AG04450 (cell line): ENCODE results near the gene ZNF385A. TPM values are rescaled to one million over a fixed set of nuclear protein-coding genes. Genes with fewer than 3 reads are reported as not detected.
A peak's percentile ranks its signal among the peaks of the same experiment; 100 is the strongest.

Experiments used
- CTCF ChIA-PET: fragments of 300-600, 350-600 bp; formaldehyde crosslinking; extraction: SDS; loops from one replicate; lab custom pipeline; 2022; ENCODE audit warnings: antibody characterized with exemption, inconsistent platforms; lab: Charles Lee
- POLR2A ChIA-PET: fragments of 350-600 bp; formaldehyde crosslinking; extraction: SDS; loops from one replicate; lab custom pipeline; 2021; ENCODE audit warnings: antibody characterized with exemption, inconsistent platforms; lab: Yijun Ruan, JAX
- DNase-seq: peaks from one replicate; pipeline ENCODE4 v3.0.0-alpha.2; 2011; ENCODE audit warnings: low read depth, low spot score
- H3K27ac ChIP-seq: one replicate; pipeline ENCODE4 v1.5.1; 2012; ENCODE audit warnings: low read depth, low read length, control low read depth
- H3K27me3 ChIP-seq: one replicate; pipeline ENCODE4 v1.6.0; 2012; ENCODE audit warnings: low read length; ENCODE audit not compliant: control insufficient read depth, insufficient read depth
- H3K4me3 ChIP-seq: 2 replicates; pipeline ENCODE4 v1.5.1; 2011; ENCODE audit warnings: mild to moderate bottlenecking, low read depth, low read length, control low read depth
- H3K9me3 ChIP-seq: 2 replicates; pipeline ENCODE4 v1.5.1; 2012; ENCODE audit warnings: low read length; ENCODE audit not compliant: control insufficient read depth, insufficient read depth
- polyA plus RNA-seq: library from polyadenylated mRNA; depleted of rRNA; stranded (reverse); fragments of >200 nt; gene quantifications from 2 replicates; pipeline ENCODE4 v1.2.3, GENCODE V29; 2011
- TF ChIP-seq, protein P1 (sequence below): IDR thresholded peaks from 2 replicates; pipeline ENCODE4 v1.5.1; 2011; ENCODE audit warnings: low read depth, low read length, control low read depth, inconsistent platforms

The ZNF385A gene
- polyA plus RNA-seq, 1 experiment = 1.5 TPM

DNA sequence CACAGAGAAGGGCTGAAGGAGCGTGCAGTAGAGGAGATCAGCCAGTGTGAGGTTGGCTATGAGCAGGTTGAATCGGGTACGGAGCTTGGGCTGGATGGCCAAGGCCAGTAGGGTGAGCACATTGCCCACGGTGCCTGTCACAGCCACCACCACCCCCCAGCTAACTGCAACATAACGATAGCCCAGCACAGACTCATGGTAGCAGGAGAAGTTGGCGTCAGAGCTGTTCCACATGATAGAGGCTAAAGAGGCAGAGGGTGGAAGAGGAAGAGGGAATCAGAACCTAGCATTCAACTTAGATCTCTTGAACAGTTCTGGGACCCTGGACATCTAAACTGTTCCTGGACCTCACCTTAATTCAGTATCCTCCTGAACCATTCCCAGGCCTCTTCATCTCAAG lies 20.9 kb downstream of the ZNF385A start:
- H3K27me3 ChIP-seq = no peaks in the 10 kb centered on the region
- DNase-seq = no peak
- ChIA-PET CTCF (interaction anchor here (1.1 kb wide), 1 partner anchor 70 kb away, joined by 5 read pairs; no protein-coding TSS in a partner anchor), POLR2A (no interaction called here)
- no peak overlapping the region for H3K4me3 ChIP-seq
- TF ChIP-seq, protein P1, sequence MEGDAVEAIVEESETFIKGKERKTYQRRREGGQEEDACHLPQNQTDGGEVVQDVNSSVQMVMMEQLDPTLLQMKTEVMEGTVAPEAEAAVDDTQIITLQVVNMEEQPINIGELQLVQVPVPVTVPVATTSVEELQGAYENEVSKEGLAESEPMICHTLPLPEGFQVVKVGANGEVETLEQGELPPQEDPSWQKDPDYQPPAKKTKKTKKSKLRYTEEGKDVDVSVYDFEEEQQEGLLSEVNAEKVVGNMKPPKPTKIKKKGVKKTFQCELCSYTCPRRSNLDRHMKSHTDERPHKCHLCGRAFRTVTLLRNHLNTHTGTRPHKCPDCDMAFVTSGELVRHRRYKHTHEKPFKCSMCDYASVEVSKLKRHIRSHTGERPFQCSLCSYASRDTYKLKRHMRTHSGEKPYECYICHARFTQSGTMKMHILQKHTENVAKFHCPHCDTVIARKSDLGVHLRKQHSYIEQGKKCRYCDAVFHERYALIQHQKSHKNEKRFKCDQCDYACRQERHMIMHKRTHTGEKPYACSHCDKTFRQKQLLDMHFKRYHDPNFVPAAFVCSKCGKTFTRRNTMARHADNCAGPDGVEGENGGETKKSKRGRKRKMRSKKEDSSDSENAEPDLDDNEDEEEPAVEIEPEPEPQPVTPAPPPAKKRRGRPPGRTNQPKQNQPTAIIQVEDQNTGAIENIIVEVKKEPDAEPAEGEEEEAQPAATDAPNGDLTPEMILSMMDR = no peak
- H3K27ac ChIP-seq = no peak overlapping the region
- no peaks in the 10 kb centered on the region for H3K9me3 ChIP-seq

- H3K4me3 ChIP-seq = no peak overlapping the region
- TF ChIP-seq, protein P1 = no peak
- ChIA-PET CTCF (interaction anchor here (1.1 to 3.9 kb wide), 4 partner anchors 16 to 111 kb away, joined by 5 to 14 read pairs (median 14); no protein-coding TSS in a partner anchor), POLR2A (interaction anchor here (0.6 kb wide), 1 partner anchor 74 kb away, joined by 4 read pairs; no protein-coding TSS in a partner anchor)
- no peak for DNase-seq
- H3K27me3 ChIP-seq = no peaks in the 10 kb centered on the region
- H3K27ac ChIP-seq = no peak overlapping the region
- no peaks in the 10 kb centered on the region for H3K9me3 ChIP-seq
Observed at GRCh38 chr12:54363047-54363446, 21.5 kb downstream of the ZNF385A start.

GRCh38 chr12:54360717-54361456 lies 23.6 kb downstream of the ZNF385A start:
- Histone ChIP-seq H3K4me3 (no peak overlapping the region), H3K9me3 (no peaks in the 10 kb centered on the region), H3K27ac (peak overlapping the region; percentile 48), H3K27me3 (no peaks in the 10 kb centered on the region)
- POLR2A ChIA-PET = interaction anchor here (0.6 to 2.6 kb wide), 2 partner anchors 74 to 1357 kb away, joined by 3 to 12 read pairs; no protein-coding TSS in a partner anchor
- TF ChIP-seq, protein P1 = peak; percentile 92
- DNase-seq = no peak
- CTCF ChIA-PET = interaction anchor here (0.5 to 7.0 kb wide), 21 partner anchors 10 to 153 kb away, joined by 3 to 48 read pairs (median 5); no protein-coding TSS in a partner anchor

DNA sequence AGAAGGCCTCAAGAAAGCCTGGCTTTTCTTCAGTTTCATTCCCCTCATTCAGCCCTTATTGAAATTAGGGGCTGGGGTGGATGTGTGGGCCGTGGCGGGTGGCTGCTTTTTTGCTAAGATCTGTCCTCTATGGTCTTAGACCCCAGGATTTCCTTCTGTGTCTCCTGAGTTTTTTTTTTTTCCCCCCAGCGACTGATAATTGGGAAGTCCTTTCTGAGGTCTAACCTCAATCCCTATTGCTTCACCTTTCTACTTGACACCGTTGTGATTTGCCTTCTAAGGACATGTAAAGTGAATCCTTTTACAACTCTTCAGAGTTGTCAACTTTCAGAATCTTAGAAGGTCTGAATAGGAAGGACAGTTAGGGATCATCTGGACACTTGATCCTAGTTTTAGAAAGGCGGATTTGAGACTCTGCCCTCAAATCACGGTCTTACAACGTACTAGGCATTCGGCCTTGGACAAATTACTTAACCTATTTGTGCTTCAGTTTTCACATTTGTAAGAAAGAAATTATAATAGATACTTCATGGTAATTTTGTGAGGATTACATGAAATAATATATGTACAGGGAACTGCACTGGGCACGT lies 24.7 kb downstream of the ZNF385A start:
- TF ChIP-seq, protein P1 = no peak
- POLR2A ChIA-PET = interaction anchor here (0.5 to 2.6 kb wide), 19 partner anchors 9 to 1354 kb away, joined by 3 to 18 read pairs (median 4); partner anchors contain the start of genes CBX5, COPZ1 and HNRNPA1
- DNase-seq = no peak

More for the DNA sequence above, 24.7 kb downstream of the ZNF385A start:
- Histone ChIP-seq H3K4me3 (peak overlapping the region; percentile 57), H3K27ac (peak overlapping the region; percentile 97), H3K27me3 (no peaks in the 10 kb centered on the region), H3K9me3 (no peaks in the 10 kb centered on the region)
- CTCF ChIA-PET = interaction anchor here (1.0 to 7.0 kb wide), 19 partner anchors 9 to 145 kb away, joined by 3 to 48 read pairs (median 14); partner anchors contain the start of gene COPZ1
